ENCODE results near the gene NF2.

Gene NF2

GRCh38 chr22:29639096-29639495, 35.7 kb downstream of the NF2 start:
- DNase-seq, result no peak
- TF ChIP-seq CTCF (IDR thresholded peaks at IDR 0.05; ENCODE audit: low read depth, low read length), result no peak
- H3K4me1 ChIP-seq, result no peaks in the 10 kb centered on the region
- H3K36me3 ChIP-seq, result peaks cover 19% of the 10 kb centered on the region
- H3K4me3 ChIP-seq (ENCODE audit: low read depth, low read length), result no peak overlapping the region
- no peaks in the 10 kb centered on the region for H3K27me3 ChIP-seq
- no peaks in the 10 kb centered on the region for H3K9me3 ChIP-seq

DNA sequence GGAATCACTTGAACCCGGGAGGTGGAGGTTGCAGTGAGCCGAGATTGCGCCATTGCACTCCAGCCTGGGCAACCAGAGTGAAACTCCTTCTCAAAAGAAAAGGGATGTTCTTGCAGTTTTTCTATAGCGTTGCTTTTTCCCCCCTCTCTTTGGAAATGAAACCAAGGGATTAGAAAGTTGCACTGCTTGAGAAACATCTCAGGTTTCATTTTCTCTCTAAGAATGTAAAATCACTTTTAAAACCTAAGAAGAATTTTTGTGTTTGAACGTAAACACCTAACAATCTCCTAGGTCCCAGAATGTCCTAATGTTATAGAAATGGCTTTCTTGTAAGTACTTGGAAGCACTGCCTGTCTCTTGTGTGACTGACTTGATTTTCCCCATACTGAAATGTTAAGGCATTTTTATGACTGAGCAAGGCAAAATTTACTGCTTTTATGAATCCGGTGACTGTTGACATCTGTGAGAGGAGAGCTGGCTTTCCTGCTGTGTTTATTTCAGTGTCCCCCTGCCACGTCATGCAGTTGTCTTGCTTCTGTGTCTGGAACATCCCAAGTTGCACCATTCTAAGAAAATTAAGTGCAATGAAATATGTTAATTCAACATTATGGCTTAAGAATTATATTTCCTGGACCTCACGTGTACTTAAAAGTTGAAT, 37.7 kb downstream of the NF2 start:
- TF ChIP-seq CTCF (IDR thresholded peaks at IDR 0.05; ENCODE audit: low read depth, low read length), result no peak
- Histone ChIP-seq H3K4me1 (no peaks in the 10 kb centered on the region), H3K4me3 (ENCODE audit: low read depth, low read length) (no peak overlapping the region), H3K27me3 (no peaks in the 10 kb centered on the region), H3K36me3 (peaks cover 19% of the 10 kb centered on the region), H3K9me3 (no peaks in the 10 kb centered on the region)
- DNase-seq, result no peak

- peaks cover 19% of the 10 kb centered on the region for H3K36me3 ChIP-seq
- no peaks in the 10 kb centered on the region for H3K27me3 ChIP-seq
- H3K9me3 ChIP-seq, result no peaks in the 10 kb centered on the region
- TF ChIP-seq CTCF (IDR thresholded peaks at IDR 0.05; ENCODE audit: low read depth, low read length), result no peak
- H3K4me1 ChIP-seq, result no peaks in the 10 kb centered on the region
- no peak overlapping the region for H3K4me3 ChIP-seq (ENCODE audit: low read depth, low read length)
- DNase-seq, result no peak
Observed at GRCh38 chr22:29641700-29642330, 38.4 kb downstream of the NF2 start.

- H3K27me3 ChIP-seq, result no peaks in the 10 kb centered on the region
- no peaks in the 10 kb centered on the region for H3K4me1 ChIP-seq
- no peaks in the 10 kb centered on the region for H3K9me3 ChIP-seq
- no peak overlapping the region for H3K4me3 ChIP-seq (ENCODE audit: low read depth, low read length)
- peaks cover 18% of the 10 kb centered on the region for H3K36me3 ChIP-seq
- no peak for DNase-seq
- TF ChIP-seq CTCF (IDR thresholded peaks at IDR 0.05; ENCODE audit: low read depth, low read length), result no peak
Observed at GRCh38 chr22:29642694-29643093, 39.3 kb downstream of the NF2 start.

DNA sequence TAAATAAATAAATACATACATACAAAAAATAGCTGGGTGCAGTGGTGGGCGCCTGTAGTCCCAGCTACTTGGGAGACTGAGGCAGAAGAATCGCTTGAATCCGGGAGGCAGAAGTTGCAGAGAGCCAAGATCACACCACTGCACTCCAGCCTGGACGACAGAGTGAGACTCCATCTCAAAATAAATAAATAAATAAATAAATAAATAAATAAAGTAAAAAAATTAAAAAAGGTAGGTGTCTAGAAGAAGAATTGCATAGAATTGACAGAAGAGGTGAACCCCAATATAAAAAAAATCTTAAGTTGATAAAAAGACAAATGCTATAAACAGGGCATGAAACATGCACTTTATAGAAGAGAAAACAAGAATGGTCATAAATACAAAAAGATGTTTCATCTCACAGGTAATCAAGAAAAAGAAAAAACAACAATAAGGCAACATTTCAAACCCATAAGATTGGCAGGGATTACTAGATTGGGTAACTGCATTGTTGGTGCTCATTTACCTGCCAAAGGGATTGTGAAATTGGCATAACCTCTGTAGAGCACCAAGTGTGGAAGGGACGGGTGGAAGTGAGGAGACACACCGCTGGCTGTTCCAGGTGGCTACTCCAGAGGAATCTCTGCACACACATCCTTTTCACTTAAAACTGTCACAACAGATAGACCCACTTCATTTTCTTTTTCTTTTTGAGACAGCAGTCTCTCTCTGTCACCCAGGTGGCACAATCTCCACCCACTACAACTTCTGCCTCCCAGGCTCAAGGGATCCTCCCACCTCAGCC, 44.7 kb downstream of the NF2 start:
- TF ChIP-seq CTCF (IDR thresholded peaks at IDR 0.05; ENCODE audit: low read depth, low read length), result no peak
- no peaks in the 10 kb centered on the region for H3K4me1 ChIP-seq
- DNase-seq, result no peak
- H3K36me3 ChIP-seq, result no peaks in the 10 kb centered on the region
- H3K27me3 ChIP-seq, result no peaks in the 10 kb centered on the region
- no peaks in the 10 kb centered on the region for H3K9me3 ChIP-seq
- no peak overlapping the region for H3K4me3 ChIP-seq (ENCODE audit: low read depth, low read length)

GRCh38 chr22:29650370-29650769, 46.9 kb downstream of the NF2 start:
- H3K4me1 ChIP-seq, result peaks cover 5% of the 10 kb centered on the region; the same call in 1 of the 2 replicates
- DNase-seq, result no peak
- no peaks in the 10 kb centered on the region for H3K27me3 ChIP-seq
- no peak for TF ChIP-seq CTCF (IDR thresholded peaks at IDR 0.05; ENCODE audit: low read depth, low read length)
- no peaks in the 10 kb centered on the region for H3K9me3 ChIP-seq
- no peaks in the 10 kb centered on the region for H3K36me3 ChIP-seq
- no peak overlapping the region for H3K4me3 ChIP-seq (ENCODE audit: low read depth, low read length)

Data from BE2C (cell line).